PC-9 (cell line): ENCODE data around the gene FFAR2. TPM values are rescaled to one million over a fixed set of nuclear protein-coding genes. Genes with fewer than 3 reads are reported as not detected.

Experiments
- BruUV-seq: library from RNA; stranded (reverse); fragments of 400-500 nt; replicated peaks from 2 replicates; lab custom pipeline; 2021; lab: Mats Ljungman, UMichigan
- CTCF ChIA-PET: fragments of 300-600 bp; sonication (Branson Sonifier 250); formaldehyde crosslinking; loops from one replicate; lab custom pipeline; 2022; ENCODE audit warnings: antibody characterized with exemption; lab: Charles Lee
- POLR2A ChIA-PET: fragments of 300-600 bp; sonication (Branson Sonifier 250); formaldehyde crosslinking; loops from one replicate; lab custom pipeline; 2022; ENCODE audit warnings: antibody characterized with exemption; ENCODE audit not compliant: unreplicated experiment; lab: Charles Lee
- DNase-seq, 2 experiments: peaks; one replicate each; pipeline versions ENCODE4 v3.0.0 to v3.0.0-alpha.2; 2015 to 2022; ENCODE audit warnings: mixed read lengths in 1 of 2
- H2AFZ ChIP-seq: fragments of 200-600 bp; sonication (generic); 2 replicates; pipeline ENCODE4 v1.8.1; 2017; ENCODE audit warnings: antibody characterized with exemption
- H3F3A ChIP-seq: fragments of 200-600 bp; sonication (generic); 2 replicates; pipeline ENCODE4 v1.8.1; 2017; ENCODE audit warnings: antibody characterized with exemption, mild to moderate bottlenecking, low read depth; ENCODE audit not compliant: insufficient read depth
- H3K27ac ChIP-seq: fragments of 200-600 bp; sonication (generic); 2 replicates; pipeline ENCODE4 v1.6.1; 2016; ENCODE audit warnings: mixed run types
- H3K27me3 ChIP-seq: fragments of 200-600 bp; sonication (generic); 2 replicates; pipeline ENCODE4 v1.6.1; 2016; ENCODE audit warnings: low read depth, mixed run types; ENCODE audit not compliant: insufficient read depth
- H3K36me3 ChIP-seq: fragments of 200-600 bp; sonication (generic); 2 replicates; pipeline ENCODE4 v1.6.1; 2016; ENCODE audit warnings: low read depth, mixed run types
- H3K4me1 ChIP-seq: fragments of 200-600 bp; sonication (generic); replicated peaks from 2 replicates; pipeline ENCODE4 v1.6.1; 2016; ENCODE audit warnings: mixed run types; ENCODE audit not compliant: insufficient read depth
- H3K4me2 ChIP-seq: fragments of 200-600 bp; sonication (generic); 2 replicates; pipeline ENCODE4 v1.6.1; 2017; ENCODE audit warnings: mixed run types
- H3K4me3 ChIP-seq: fragments of 200-600 bp; sonication (generic); 2 replicates; pipeline ENCODE4 v1.6.1; 2016; ENCODE audit warnings: mixed run types
- H3K79me2 ChIP-seq: fragments of 200-600 bp; sonication (generic); 2 replicates; pipeline ENCODE4 v1.6.1; 2017; ENCODE audit warnings: low read depth, mixed run types
- H3K9me2 ChIP-seq: fragments of 200-600 bp; sonication (generic); 2 replicates; pipeline ENCODE4 v1.8.1; 2017; ENCODE audit warnings: mild to moderate bottlenecking; ENCODE audit not compliant: insufficient read depth
- H3K9me3 ChIP-seq: fragments of 200-600 bp; sonication (generic); 2 replicates; pipeline ENCODE4 v1.8.1; 2016; ENCODE audit warnings: low read depth; ENCODE audit not compliant: insufficient read depth
- H4K20me1 ChIP-seq: fragments of 200-600 bp; sonication (generic); 2 replicates; pipeline ENCODE4 v1.8.1; 2017; ENCODE audit not compliant: insufficient read depth
- CTCF ChIP-seq: fragments of 200-600 bp; sonication (generic); conservative IDR thresholded peaks from 2 replicates; pipeline ENCODE4 v1.6.1; 2017; ENCODE audit warnings: mixed run types, antibody characterized with exemption, mild to moderate bottlenecking, moderate library complexity
- EZH2 ChIP-seq: fragments of 200-600 bp; sonication (generic); IDR thresholded peaks from 2 replicates; pipeline ENCODE4 v1.8.0; 2017; ENCODE audit warnings: antibody characterized with exemption, low read depth
- intact Hi-C: fragments of 100-400 bp; cut with micrococcal nuclease; formaldehyde crosslinking; loops from one replicate; pipeline ENCODE4 v1.10.0; 2022; ENCODE audit not compliant: unreplicated experiment
- total RNA-seq: library from RNA; stranded (reverse); gene quantifications from 2 replicates; pipeline ENCODE4 v1.2.3, GENCODE V29; 2021

The FFAR2 gene
- total RNA-seq, 1 experiment from 2014 or later = not detected

GRCh38 chr19:35414442-35414841, 33.6 kb upstream of the FFAR2 start:
- Histone ChIP-seq H3K27ac (no peak overlapping the region), H3K4me1 (no peaks in the 10 kb centered on the region), H3K27me3 (peaks cover 85% of the 10 kb centered on the region), H3F3A (no peaks in the 10 kb centered on the region), H3K36me3 (no peaks in the 10 kb centered on the region), H3K9me3 (no peaks in the 10 kb centered on the region), H2AFZ (no peak overlapping the region), H3K9me2 (no peaks in the 10 kb centered on the region), H3K79me2 (no peaks in the 10 kb centered on the region), H3K4me3 (no peak overlapping the region), H3K4me2 (no peak overlapping the region), H4K20me1 (no peaks in the 10 kb centered on the region)
- TF ChIP-seq EZH2 = no peak
- intact Hi-C loops = no loop called here
- POLR2A ChIA-PET = no interaction called here
- no TSS peak for BruUV-seq
- CTCF ChIA-PET = no interaction called here
- no peak for DNase-seq

DNA sequence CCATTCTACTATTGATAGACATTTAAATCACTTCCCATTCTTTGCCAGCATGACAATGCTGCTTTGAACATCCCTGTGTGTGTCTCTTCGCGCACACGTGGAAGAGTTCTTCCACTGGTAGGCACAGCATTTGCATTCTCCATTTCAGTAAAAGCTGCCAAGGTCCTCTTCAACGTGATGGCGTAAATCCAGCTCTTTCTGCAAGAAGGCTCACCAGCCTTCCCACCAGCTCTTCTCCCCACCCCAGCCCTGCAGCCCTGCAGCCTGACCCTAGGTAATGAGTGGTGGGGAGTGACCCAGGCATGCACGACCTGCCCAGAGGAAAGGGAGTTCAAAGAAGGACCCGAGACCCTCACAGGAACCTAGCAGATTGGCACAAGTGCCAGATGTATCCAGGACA, 31.7 kb upstream of the FFAR2 start:
- no TSS peak for BruUV-seq
- CTCF ChIA-PET = no interaction called here

GRCh38 chr19:35417278-35417677, 30.8 kb upstream of the FFAR2 start:
- H3K9me3 ChIP-seq = no peaks in the 10 kb centered on the region
- CTCF ChIA-PET = no interaction called here
- H3K79me2 ChIP-seq = no peaks in the 10 kb centered on the region
- peaks cover 71% of the 10 kb centered on the region for H3K27me3 ChIP-seq
- no peaks in the 10 kb centered on the region for H4K20me1 ChIP-seq
- no peak for DNase-seq
- H3K4me3 ChIP-seq = no peak overlapping the region
- no peaks in the 10 kb centered on the region for H3K4me1 ChIP-seq
- BruUV-seq = no TSS peak
- no peak overlapping the region for H2AFZ ChIP-seq
- no peaks in the 10 kb centered on the region for H3K9me2 ChIP-seq
- no peak overlapping the region for H3K4me2 ChIP-seq
- no peak for TF ChIP-seq CTCF
- TF ChIP-seq EZH2 = no peak
- POLR2A ChIA-PET = no interaction called here
- H3K27ac ChIP-seq = no peak overlapping the region
- intact Hi-C loops = no loop called here
- H3K36me3 ChIP-seq = no peaks in the 10 kb centered on the region
- no peaks in the 10 kb centered on the region for H3F3A ChIP-seq

More for the DNA sequence above, 31.7 kb upstream of the FFAR2 start:
- H3K4me1 ChIP-seq = no peaks in the 10 kb centered on the region
- no peaks in the 10 kb centered on the region for H3K9me2 ChIP-seq
- DNase-seq = no peak
- no peak overlapping the region for H3K4me3 ChIP-seq
- H3K79me2 ChIP-seq = no peaks in the 10 kb centered on the region
- no peaks in the 10 kb centered on the region for H4K20me1 ChIP-seq
- peaks cover 69% of the 10 kb centered on the region for H3K27me3 ChIP-seq
- H3K9me3 ChIP-seq = no peaks in the 10 kb centered on the region
- TF ChIP-seq CTCF = no peak
- no peak for TF ChIP-seq EZH2
- H3K27ac ChIP-seq = no peak overlapping the region
- no peak overlapping the region for H2AFZ ChIP-seq
- H3F3A ChIP-seq = no peaks in the 10 kb centered on the region
- no peak overlapping the region for H3K4me2 ChIP-seq
- H3K36me3 ChIP-seq = no peaks in the 10 kb centered on the region
- intact Hi-C loops = no loop called here
- POLR2A ChIA-PET = no interaction called here
